ENCODE data around the gene NR3C2. TPM values are rescaled to one million over a fixed set of nuclear protein-coding genes. Genes with fewer than 3 reads are reported as not detected.

Gene NR3C2
- total RNA-seq, 1 donor from 2014 or later: 0.79 TPM

- FAIRE-seq: no peak
- no peak for TF ChIP-seq CTCF (IDR thresholded peaks at IDR 0.05; ENCODE audit: insufficient read depth, low read length, severe bottlenecking)
- DNase-seq (ENCODE audit: low read depth): no peak
- Histone ChIP-seq H3K4me3 (ENCODE audit: low read depth, low read length) (no peak overlapping the region), H3K36me3 (ENCODE audit: control insufficient read depth, insufficient read depth, low read length) (no peaks in the 10 kb centered on the region), H3K27me3 (ENCODE audit: control insufficient read depth, insufficient read depth, low read length) (no peaks in the 10 kb centered on the region)
Measured at GRCh38 chr4:148171596-148171995, 270.6 kb downstream of the NR3C2 start.

- no peak for TF ChIP-seq CTCF (IDR thresholded peaks at IDR 0.05; ENCODE audit: insufficient read depth, low read length, severe bottlenecking)
- Histone ChIP-seq H3K4me3 (ENCODE audit: low read depth, low read length) (no peak overlapping the region), H3K36me3 (ENCODE audit: control insufficient read depth, insufficient read depth, low read length) (no peaks in the 10 kb centered on the region), H3K27me3 (ENCODE audit: control insufficient read depth, insufficient read depth, low read length) (no peaks in the 10 kb centered on the region)
- DNase-seq (ENCODE audit: low read depth) (peak; percentile 12), FAIRE-seq (no peak)
Measured at GRCh38 chr4:148170408-148171365, 271.5 kb downstream of the NR3C2 start.

GRCh38 chr4:148166132-148166591 lies 276.1 kb downstream of the NR3C2 start:
- no peak for DNase-seq (ENCODE audit: low read depth)
- no peaks in the 10 kb centered on the region for H3K36me3 ChIP-seq (ENCODE audit: control insufficient read depth, insufficient read depth, low read length)
- no peak for FAIRE-seq
- H3K27me3 ChIP-seq (ENCODE audit: control insufficient read depth, insufficient read depth, low read length): no peaks in the 10 kb centered on the region
- no peak for TF ChIP-seq CTCF (IDR thresholded peaks at IDR 0.05; ENCODE audit: insufficient read depth, low read length, severe bottlenecking)
- H3K4me3 ChIP-seq (ENCODE audit: low read depth, low read length): no peak overlapping the region

GRCh38 chr4:148164557-148164956 lies 277.7 kb downstream of the NR3C2 start:
- Histone ChIP-seq H3K36me3 (ENCODE audit: control insufficient read depth, insufficient read depth, low read length) (no peaks in the 10 kb centered on the region), H3K4me3 (ENCODE audit: low read depth, low read length) (no peak overlapping the region), H3K27me3 (ENCODE audit: control insufficient read depth, insufficient read depth, low read length) (no peaks in the 10 kb centered on the region)
- DNase-seq (ENCODE audit: low read depth) (no peak), FAIRE-seq (no peak)
- no peak for TF ChIP-seq CTCF (IDR thresholded peaks at IDR 0.05; ENCODE audit: insufficient read depth, low read length, severe bottlenecking)

GRCh38 chr4:148162991-148163390 lies 279.2 kb downstream of the NR3C2 start:
- Histone ChIP-seq H3K36me3 (ENCODE audit: control insufficient read depth, insufficient read depth, low read length) (no peaks in the 10 kb centered on the region), H3K4me3 (ENCODE audit: low read depth, low read length) (no peak overlapping the region), H3K27me3 (ENCODE audit: control insufficient read depth, insufficient read depth, low read length) (no peaks in the 10 kb centered on the region)
- TF ChIP-seq CTCF (IDR thresholded peaks at IDR 0.05; ENCODE audit: insufficient read depth, low read length, severe bottlenecking): no peak
- DNase-seq (ENCODE audit: low read depth) (peak; percentile 65), FAIRE-seq (no peak)
